SJSA1 (cell line): Measurements from ENCODE around the gene PEMT. TPM values are rescaled to one million over a fixed set of nuclear protein-coding genes. Genes with fewer than 3 reads are reported as not detected.

Source experiments
- DNase-seq, 2 experiments: peaks; one replicate each; pipeline ENCODE4 v3.0.0-alpha.2; 2015 to 2020; ENCODE audit warnings: low spot score in 2 of 2, low read depth in 1 of 2
- H3K27ac ChIP-seq: fragments of 250-450 bp; sonication (Bioruptor Pico); 2 replicates; pipeline ENCODE4 v1.5.1; 2020; ENCODE audit warnings: mild to moderate bottlenecking, moderate library complexity
- H3K27me3 ChIP-seq: fragments of 250-450 bp; sonication (Bioruptor Pico); replicated peaks from 2 replicates; pipeline ENCODE4 v1.5.1; 2020; ENCODE audit warnings: mild to moderate bottlenecking, moderate library complexity
- H3K36me3 ChIP-seq: fragments of 250-450 bp; sonication (Bioruptor Pico); 2 replicates; pipeline ENCODE4 v1.5.1; 2020; ENCODE audit warnings: mild to moderate bottlenecking
- H3K4me1 ChIP-seq: fragments of 250-450 bp; sonication (Bioruptor Pico); replicated peaks from 2 replicates; pipeline ENCODE4 v1.6.1; 2021; ENCODE audit warnings: mild to moderate bottlenecking
- H3K4me3 ChIP-seq: fragments of 250-450 bp; sonication (Bioruptor Pico); 2 replicates; pipeline ENCODE4 v1.5.1; 2020; ENCODE audit warnings: mild to moderate bottlenecking
- H3K9me3 ChIP-seq: fragments of 250-450 bp; sonication (Bioruptor Pico); replicated peaks from 2 replicates; pipeline ENCODE4 v1.5.1; 2020; ENCODE audit warnings: mild to moderate bottlenecking
- total RNA-seq: library from RNA; depleted of rRNA; stranded (reverse); fragments of >200 nt; shearing (Covaris generic); gene quantifications from 2 replicates; pipeline ENCODE4 v1.2.3, GENCODE V29; 2014

Gene PEMT
- total RNA-seq, 1 experiment from 2014 or later, result 49.2 TPM

GRCh38 chr17:17570798-17571716, 20.5 kb downstream of the PEMT start:
- Histone ChIP-seq H3K9me3 (no peaks in the 10 kb centered on the region), H3K4me1 (no peaks in the 10 kb centered on the region), H3K36me3 (no peaks in the 10 kb centered on the region), H3K27ac (no peak overlapping the region), H3K27me3 (no peaks in the 10 kb centered on the region), H3K4me3 (no peak overlapping the region)
- DNase-seq, result no peak

DNA sequence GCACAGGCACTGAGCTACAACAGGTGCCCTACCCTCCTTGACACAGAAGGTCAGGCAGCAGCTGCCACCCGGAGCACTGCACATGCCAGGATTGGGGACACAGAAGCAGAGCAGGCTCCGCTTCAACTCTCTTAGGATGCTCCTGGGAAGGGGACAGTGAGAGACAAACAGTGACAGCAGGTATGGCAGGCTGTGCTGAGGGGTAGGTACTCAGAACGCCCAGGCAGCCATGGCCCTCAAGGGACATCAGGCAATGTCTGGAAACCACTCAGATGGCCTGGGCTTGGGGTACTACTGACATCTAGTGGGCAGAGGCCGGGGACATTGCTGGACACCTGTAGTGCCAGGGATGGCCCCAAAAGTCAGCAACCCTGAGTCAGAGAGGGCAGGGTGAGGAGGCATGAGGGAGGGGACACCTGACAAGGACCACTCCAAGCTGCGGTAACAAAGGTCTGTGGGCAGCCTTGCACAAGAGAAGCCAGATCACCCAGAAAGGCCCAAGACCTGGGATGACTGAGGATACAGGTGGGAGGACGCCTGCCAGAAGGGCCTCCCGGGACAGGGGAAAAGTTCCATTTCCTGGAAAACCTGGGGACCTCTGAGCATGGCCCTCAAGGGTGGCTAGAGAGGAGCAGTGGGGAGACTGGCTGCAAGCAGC, 21.2 kb downstream of the PEMT start:
- no peak overlapping the region for H3K27ac ChIP-seq
- no peaks in the 10 kb centered on the region for H3K9me3 ChIP-seq
- H3K4me3 ChIP-seq, result no peak overlapping the region
- H3K27me3 ChIP-seq, result no peaks in the 10 kb centered on the region
- H3K36me3 ChIP-seq, result no peaks in the 10 kb centered on the region
- no peaks in the 10 kb centered on the region for H3K4me1 ChIP-seq
- peak in 1 of 2 experiments; percentile 14 for DNase-seq

DNA sequence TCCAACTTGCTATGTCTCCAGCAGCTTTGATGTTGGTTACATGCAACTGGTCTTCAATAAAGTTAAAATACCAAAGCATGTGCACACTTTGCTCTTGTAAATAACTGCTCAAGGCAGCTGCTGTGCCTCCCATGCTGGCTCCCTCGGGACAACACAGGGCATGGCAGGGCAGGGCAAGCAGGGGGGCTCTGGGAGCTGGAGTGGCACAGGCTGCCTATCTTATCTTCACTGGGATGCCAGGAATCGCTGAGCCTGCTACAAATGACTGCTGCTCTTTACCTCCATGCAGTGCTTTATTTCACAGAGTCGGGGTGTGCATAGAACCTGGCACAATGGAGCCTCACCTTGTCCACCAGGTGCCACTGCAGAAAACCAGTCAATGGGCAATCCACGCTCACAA, 21.8 kb downstream of the PEMT start:
- Histone ChIP-seq H3K36me3 (no peaks in the 10 kb centered on the region), H3K27ac (no peak overlapping the region), H3K27me3 (no peaks in the 10 kb centered on the region), H3K4me1 (no peaks in the 10 kb centered on the region), H3K9me3 (no peaks in the 10 kb centered on the region), H3K4me3 (no peak overlapping the region)
- DNase-seq, result no peak

DNA sequence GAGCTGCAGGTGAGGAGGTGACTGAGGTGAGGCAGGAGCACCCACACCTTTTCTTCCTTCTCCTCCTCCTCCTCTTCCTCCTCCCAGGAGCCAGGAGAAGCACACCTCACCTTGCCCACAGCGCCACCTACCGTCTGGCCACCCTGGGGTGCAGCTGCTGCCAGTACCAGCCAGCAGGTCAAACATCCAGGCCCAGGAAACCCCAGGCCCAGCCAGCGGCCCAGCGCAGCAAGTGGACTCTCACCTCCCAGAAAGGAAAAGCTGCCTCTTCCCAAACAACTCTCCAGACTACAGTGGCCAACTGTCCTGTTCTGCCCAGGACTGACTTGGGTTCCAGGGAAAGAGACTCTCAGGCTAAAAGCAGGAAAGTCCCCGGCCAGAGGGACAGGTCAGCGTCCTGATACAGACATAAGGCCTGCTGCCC, 22.7 kb downstream of the PEMT start:
- H3K36me3 ChIP-seq, result no peaks in the 10 kb centered on the region
- peak; percentile 44 to 74 for DNase-seq
- no peaks in the 10 kb centered on the region for H3K4me1 ChIP-seq
- no peaks in the 10 kb centered on the region for H3K27me3 ChIP-seq
- H3K9me3 ChIP-seq, result no peaks in the 10 kb centered on the region
- H3K4me3 ChIP-seq, result no peak overlapping the region
- H3K27ac ChIP-seq, result no peak overlapping the region

GRCh38 chr17:17567631-17568030, 23.9 kb downstream of the PEMT start:
- H3K27me3 ChIP-seq, result no peaks in the 10 kb centered on the region
- no peak for DNase-seq
- H3K36me3 ChIP-seq, result no peaks in the 10 kb centered on the region
- no peaks in the 10 kb centered on the region for H3K9me3 ChIP-seq
- no peak overlapping the region for H3K4me3 ChIP-seq
- H3K27ac ChIP-seq, result no peak overlapping the region
- no peaks in the 10 kb centered on the region for H3K4me1 ChIP-seq

DNA sequence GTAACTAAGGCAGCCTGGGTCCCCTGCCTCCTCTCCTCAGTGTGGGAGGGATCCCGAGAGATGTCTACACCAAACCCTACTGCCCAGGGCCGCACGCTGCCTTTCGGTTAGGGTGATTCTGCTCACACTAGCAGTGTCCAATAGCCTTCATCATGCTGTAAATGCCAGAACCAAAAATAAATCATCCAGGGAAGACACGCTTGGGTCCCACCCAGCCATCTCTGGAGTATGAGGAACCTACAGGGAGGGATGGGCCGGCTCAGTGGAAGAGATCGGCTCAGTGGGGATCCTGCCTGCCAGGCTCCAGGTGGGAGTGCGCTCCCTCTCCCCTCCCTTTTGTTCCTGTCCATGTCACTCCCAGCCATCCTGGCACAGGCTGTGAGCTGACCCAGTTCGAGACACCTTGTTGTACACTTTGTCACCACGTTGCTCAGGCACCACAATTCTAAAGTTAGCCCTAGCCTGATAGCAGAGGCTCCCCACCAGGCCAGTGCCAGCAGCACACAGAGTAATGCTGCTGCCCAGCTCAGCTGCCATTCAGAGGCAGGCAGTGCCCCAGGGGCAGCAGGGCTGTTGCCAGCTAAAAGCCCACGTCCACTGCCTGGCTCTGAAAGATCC, 24.5 kb downstream of the PEMT start:
- Histone ChIP-seq H3K27ac (no peak overlapping the region), H3K27me3 (no peaks in the 10 kb centered on the region), H3K9me3 (no peaks in the 10 kb centered on the region), H3K4me3 (no peak overlapping the region), H3K36me3 (no peaks in the 10 kb centered on the region), H3K4me1 (no peaks in the 10 kb centered on the region)
- DNase-seq, result no peak

DNA sequence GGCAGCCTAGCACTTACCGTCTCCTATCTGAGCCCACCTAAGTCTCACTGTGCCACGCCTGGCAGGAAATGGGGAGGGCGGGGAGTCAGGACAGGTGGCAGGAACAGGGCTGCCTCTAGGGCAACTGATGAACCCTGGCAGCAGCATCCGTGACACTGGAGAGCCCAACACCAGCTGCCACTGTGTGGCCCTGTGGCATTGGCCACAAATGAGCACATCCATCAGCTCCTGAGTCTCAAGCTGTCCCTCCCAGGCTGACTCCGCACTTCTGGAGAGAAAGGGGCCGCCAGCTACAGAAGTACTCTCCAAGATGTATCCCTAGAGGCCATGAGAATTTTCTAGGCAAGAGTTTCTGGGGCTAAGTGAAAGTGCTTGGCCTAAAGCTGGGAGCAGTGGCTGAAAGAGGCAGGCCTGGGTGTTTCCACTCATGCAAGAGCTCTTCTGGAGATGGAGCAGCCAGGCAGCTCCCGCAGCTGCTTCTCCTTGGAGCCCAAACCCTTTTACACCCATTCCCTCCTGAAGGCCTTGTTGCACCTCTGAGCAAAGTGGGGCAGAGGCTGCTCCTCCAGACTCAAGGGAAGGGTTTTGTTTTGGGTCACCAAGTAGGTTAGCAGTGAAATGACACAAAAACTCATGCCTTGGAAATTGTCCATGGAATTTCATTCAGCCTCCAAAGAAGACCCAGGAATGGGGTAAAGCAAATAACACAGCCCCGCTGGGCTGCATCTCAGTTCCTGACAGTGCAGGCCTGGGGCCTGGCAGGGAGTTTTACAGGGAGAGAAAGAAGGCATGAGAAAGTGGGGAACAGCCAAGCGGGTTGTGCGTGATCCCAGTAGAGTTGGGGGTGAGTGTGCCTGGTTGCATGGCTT, 25.8 kb downstream of the PEMT start:
- no peaks in the 10 kb centered on the region for H3K4me1 ChIP-seq
- no peaks in the 10 kb centered on the region for H3K36me3 ChIP-seq
- no peaks in the 10 kb centered on the region for H3K9me3 ChIP-seq
- no peak overlapping the region for H3K4me3 ChIP-seq
- H3K27me3 ChIP-seq, result no peaks in the 10 kb centered on the region
- no peak overlapping the region for H3K27ac ChIP-seq
- DNase-seq, result no peak

- Histone ChIP-seq H3K27ac (no peak overlapping the region), H3K4me3 (no peak overlapping the region), H3K36me3 (no peaks in the 10 kb centered on the region), H3K27me3 (no peaks in the 10 kb centered on the region), H3K4me1 (no peaks in the 10 kb centered on the region), H3K9me3 (no peaks in the 10 kb centered on the region)
- DNase-seq, result no peak
These were observed 26.6 kb downstream of the PEMT start for GRCh38 chr17:17564896-17565295.

DNA sequence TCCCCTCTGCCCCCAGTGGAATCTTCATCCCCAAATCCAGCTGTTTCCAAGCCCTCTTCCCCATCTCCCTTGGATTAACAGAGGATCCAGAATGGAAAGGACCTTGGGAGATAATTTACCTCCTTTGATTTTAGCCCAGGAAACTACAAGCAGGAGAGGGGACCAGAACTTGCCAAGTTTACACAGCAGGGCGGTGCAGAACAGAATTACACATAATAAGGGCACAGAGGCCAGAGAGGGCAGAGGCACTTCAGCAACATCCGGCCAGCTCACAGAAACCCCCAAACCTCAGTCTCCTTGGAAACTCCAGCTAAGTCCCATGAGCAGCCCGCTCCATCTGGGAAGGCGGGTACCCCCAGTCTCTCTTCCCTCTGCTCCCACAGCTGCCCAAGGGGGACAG, 27.2 kb downstream of the PEMT start:
- Histone ChIP-seq H3K27me3 (no peaks in the 10 kb centered on the region), H3K36me3 (no peaks in the 10 kb centered on the region), H3K9me3 (no peaks in the 10 kb centered on the region), H3K4me3 (no peak overlapping the region), H3K4me1 (no peaks in the 10 kb centered on the region), H3K27ac (no peak overlapping the region)
- DNase-seq, result no peak

GRCh38 chr17:17563530-17563929, 28.0 kb downstream of the PEMT start:
- DNase-seq, result no peak
- Histone ChIP-seq H3K4me1 (no peaks in the 10 kb centered on the region), H3K4me3 (no peak overlapping the region), H3K36me3 (no peaks in the 10 kb centered on the region), H3K27me3 (no peaks in the 10 kb centered on the region), H3K27ac (no peak overlapping the region), H3K9me3 (no peaks in the 10 kb centered on the region)

DNA sequence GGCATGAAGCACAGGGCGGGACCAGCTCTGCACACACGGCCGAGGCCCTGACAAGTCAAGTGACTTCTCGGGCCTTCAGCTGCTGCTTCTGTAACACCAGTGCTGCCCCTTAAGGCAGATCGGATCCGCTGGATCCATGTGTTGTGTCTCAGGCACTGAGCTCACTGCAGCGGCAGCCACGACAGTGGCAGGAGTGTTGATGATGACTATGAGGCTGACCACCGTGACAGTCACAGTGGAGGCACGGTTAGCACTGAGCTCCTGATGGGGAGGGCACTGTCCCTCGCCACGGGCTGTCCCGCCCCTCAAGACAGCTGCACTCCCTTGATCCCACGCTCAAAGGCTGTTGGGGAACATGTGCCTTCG, 29.4 kb downstream of the PEMT start:
- Histone ChIP-seq H3K9me3 (no peaks in the 10 kb centered on the region), H3K27me3 (no peaks in the 10 kb centered on the region), H3K27ac (no peak overlapping the region), H3K4me3 (no peak overlapping the region), H3K4me1 (no peaks in the 10 kb centered on the region), H3K36me3 (no peaks in the 10 kb centered on the region)
- no peak for DNase-seq

GRCh38 chr17:17561408-17562145, 29.9 kb downstream of the PEMT start:
- H3K36me3 ChIP-seq, result no peaks in the 10 kb centered on the region
- H3K27me3 ChIP-seq, result no peaks in the 10 kb centered on the region
- H3K4me3 ChIP-seq, result no peak overlapping the region
- no peak for DNase-seq
- H3K4me1 ChIP-seq, result no peaks in the 10 kb centered on the region
- no peaks in the 10 kb centered on the region for H3K9me3 ChIP-seq
- no peak overlapping the region for H3K27ac ChIP-seq

- no peaks in the 10 kb centered on the region for H3K36me3 ChIP-seq
- no peak overlapping the region for H3K27ac ChIP-seq
- no peak overlapping the region for H3K4me3 ChIP-seq
- DNase-seq, result no peak
- no peaks in the 10 kb centered on the region for H3K9me3 ChIP-seq
- H3K27me3 ChIP-seq, result no peaks in the 10 kb centered on the region
- H3K4me1 ChIP-seq, result no peaks in the 10 kb centered on the region
These were observed 30.5 kb downstream of the PEMT start for GRCh38 chr17:17560975-17561374.
